K562 (cell line): ENCODE measurements around the gene HSD17B12. TPM values are rescaled to one million over a fixed set of nuclear protein-coding genes. Genes with fewer than 3 reads are reported as not detected.

ENCODE experiments used
- ARID1B ChIP-seq: fragments of 450-650 bp; IDR thresholded peaks from 2 replicates; pipeline ENCODE4 v1.6.1; 2016; ENCODE audit warnings: antibody characterized with exemption, mild to moderate bottlenecking, inconsistent platforms
- CBFA2T3 ChIP-seq: fragments of 450-650 bp; IDR thresholded peaks from 2 replicates; pipeline ENCODE4 v1.6.1; 2017
- EHMT2 ChIP-seq: fragments of 450-650 bp; IDR thresholded peaks from 2 replicates; pipeline ENCODE4 v1.6.1; 2018; ENCODE audit warnings: antibody characterized with exemption
- EP300 ChIP-seq: IDR thresholded peaks from 2 replicates; pipeline ENCODE4 v1.6.1; 2012; ENCODE audit warnings: low read length, improper control_type of control experiment
- FOXK1 ChIP-seq: sonication (generic); formaldehyde crosslinking; IDR thresholded peaks from 2 replicates; pipeline ENCODE4 v1.8.0; 2022; ENCODE audit warnings: missing genetic modification reagents, mild to moderate bottlenecking, borderline replicate concordance
- ILK ChIP-seq: fragments of 450-650 bp; IDR thresholded peaks from 2 replicates; pipeline ENCODE4 v1.6.1; 2016; ENCODE audit warnings: missing genetic modification characterization, low read depth, mild to moderate bottlenecking, missing compliant biosample characterization, moderate library complexity, borderline replicate concordance
- KLF16 ChIP-seq: IDR thresholded peaks from 2 replicates; pipeline ENCODE4 v1.6.1; 2016; ENCODE audit warnings: antibody characterized with exemption
- MTA2 ChIP-seq: fragments of 450-650 bp; IDR thresholded peaks from 2 replicates; pipeline ENCODE4 v1.6.1; 2016; ENCODE audit warnings: low read depth
- RBFOX2 ChIP-seq: fragments of 200-400 bp; formaldehyde crosslinking; IDR thresholded peaks from 2 replicates; pipeline ENCODE4 v1.6.1; 2017; ENCODE audit warnings: low read depth, mild to moderate bottlenecking, low read length, moderate library complexity
- SFPQ ChIP-seq: fragments of 200-400 bp; formaldehyde crosslinking; IDR thresholded peaks from 2 replicates; pipeline ENCODE4 v1.6.1; 2017; ENCODE audit warnings: mild to moderate bottlenecking, low read depth, low read length, moderate library complexity
- SMARCA4 ChIP-seq: fragments of 450-650 bp; IDR thresholded peaks from 2 replicates; pipeline ENCODE4 v1.6.1; 2016
- TEAD4 ChIP-seq, 2 experiments: sonication (generic) in 1 of 2; formaldehyde crosslinking in 1 of 2; IDR thresholded peaks; 2 replicates each; pipeline versions ENCODE4 v1.6.1 to v1.8.0; 2012 to 2022; ENCODE audit warnings: borderline replicate concordance in 1 of 2, inconsistent platforms in 1 of 2, low read length in 1 of 2, mild to moderate bottlenecking in 1 of 2, missing genetic modification reagents in 1 of 2
- XRCC4 ChIP-seq: IDR thresholded peaks from one replicate; pipeline ENCODE4 v1.6.1; 2011; ENCODE audit not compliant: insufficient read depth, insufficient read length; ENCODE audit errors: extremely low read depth
- ZNF561 ChIP-seq: fragments of 450-650 bp; formaldehyde crosslinking; conservative IDR thresholded peaks from 2 replicates; pipeline ENCODE4 v1.4.0; 2020; ENCODE audit warnings: mild to moderate bottlenecking, moderate library complexity
- polyA plus RNA-seq, 8 experiments: library from polyadenylated mRNA; depleted of rRNA in 4 of 8; stranded (reverse) in 5 of 8; unstranded in 3 of 8; fragments of >200 nt; fragmentation: Nextera tagmentation in 2 of 8; fragmentation: Illumina TruSeq in 1 of 8; extraction: Ambion mirVana in 2 of 8; extraction: Trizol in 1 of 8; gene quantifications; 2 replicates each; pipeline versions ENCODE4 v1.2.1 to v1.2.3, GENCODE V29; 2011 to 2014; ENCODE audit warnings: inconsistent platforms in 1 of 8, missing spikeins in 1 of 8
- total RNA-seq, 7 experiments: library from RNA; depleted of rRNA in 6 of 7; stranded (reverse); fragments of >200 nt in 6 of 7; fragmentation: Illumina TruSeq in 2 of 7; extraction: Trizol in 2 of 7; gene quantifications; 2 replicates each; pipeline versions ENCODE4 v1.2.1 to v1.2.3, GENCODE V29; 2011 to 2021; ENCODE audit warnings: low replicate concordance in 1 of 7

Gene HSD17B12
- total and polyA plus RNA-seq, 9 of the 15 experiments (the other 6 are each of a cell fraction or from before 2014, with no cell fraction given), result 9.1 to 34.5 (median 23.3) TPM

GRCh38 chr11:43686207-43686606 lies 5.7 kb downstream of the HSD17B12 start (continued):
- peak; percentile 74 for TF ChIP-seq ARID1B
- TF ChIP-seq EP300, result peak; percentile 18; the same call in 1 of the 2 replicates
- TF ChIP-seq ZNF561 (CRISPR knock-in tag), result no peak
- TF ChIP-seq TEAD4 (IDR thresholded peaks at IDR 0.05; ENCODE audit: low read length), result peak; percentile 73; the same call in 1 of the 2 replicates
- TF ChIP-seq TEAD4 (CRISPR knock-in tag; IDR thresholded peaks at IDR 0.05; ENCODE audit: borderline replicate concordance), result no peak
- TF ChIP-seq SMARCA4, result peak; percentile 47; the same call in 1 of the 2 replicates
- TF ChIP-seq ILK (tag), result no peak
- 0 out of 2 replicates have a peak, but pooled peaks have one; percentile 23 for TF ChIP-seq MTA2
- TF ChIP-seq FOXK1 (CRISPR knock-in tag), result no peak
- TF ChIP-seq RBFOX2, result no peak
- TF ChIP-seq CBFA2T3, result peak; percentile 41; the same call in 1 of the 2 replicates
- no peak for TF ChIP-seq KLF16
- no peak for TF ChIP-seq EHMT2
- no peak for TF ChIP-seq SFPQ
- TF ChIP-seq XRCC4, result no peak
- TF ChIP-seq, all 486 proteins: peak for 11
